SK-N-SH treated with all-trans-retinoic acid at 6 μM for 48 hours (cell line): ENCODE results near the gene PXK.

Source experiments
- ATAC-seq: fragments of 200-7000 bp; cut with Tn5 transposase; 3 replicates; pipeline ENCODE4 v1.9.1; 2020; ENCODE audit warnings: mild to moderate bottlenecking, moderate library complexity
- ARNTL ChIP-seq: fragments of 450-650 bp; formaldehyde crosslinking; IDR thresholded peaks from 2 replicates; pipeline ENCODE4 v1.5.0; 2020; ENCODE audit warnings: low read depth, mild to moderate bottlenecking, moderate library complexity, borderline replicate concordance
- BACH2 ChIP-seq: fragments of 250-450 bp; sonication (Bioruptor Pico); IDR thresholded peaks from 2 replicates; pipeline ENCODE4 v1.9.0; 2021; ENCODE audit warnings: mild to moderate bottlenecking, borderline replicate concordance
- CSDC2 ChIP-seq: fragments of 250-450 bp; sonication (Bioruptor Pico); IDR thresholded peaks from 2 replicates; pipeline ENCODE4 v1.5.0; 2020; ENCODE audit warnings: mild to moderate bottlenecking, moderate library complexity
- ESRRG ChIP-seq: fragments of 250-450 bp; sonication (Bioruptor Pico); IDR thresholded peaks from 2 replicates; pipeline ENCODE4 v1.6.1; 2021; ENCODE audit warnings: mild to moderate bottlenecking
- GLIS3 ChIP-seq: fragments of 250-450 bp; sonication (Bioruptor Pico); IDR thresholded peaks from 2 replicates; pipeline ENCODE4 v1.5.0; 2020; ENCODE audit warnings: mild to moderate bottlenecking, moderate library complexity
- ISL1 ChIP-seq: fragments of 250-450 bp; sonication (Bioruptor Pico); IDR thresholded peaks from 2 replicates; pipeline ENCODE4 v2.1.2; 2022; ENCODE audit warnings: mild to moderate bottlenecking, moderate library complexity
- OSR1 ChIP-seq: fragments of 250-450 bp; sonication (Bioruptor Pico); IDR thresholded peaks from 2 replicates; pipeline ENCODE4 v1.8.0; 2022; ENCODE audit warnings: moderate library complexity, mild to moderate bottlenecking, inconsistent platforms
- PPARA ChIP-seq: fragments of 250-450 bp; sonication (Bioruptor Pico); IDR thresholded peaks from 2 replicates; pipeline ENCODE4 v1.5.0; 2020; ENCODE audit warnings: mild to moderate bottlenecking, borderline replicate concordance
- RARB ChIP-seq: fragments of 250-450 bp; sonication (Bioruptor Pico); IDR thresholded peaks from 2 replicates; pipeline ENCODE4 v1.8.0; 2021; ENCODE audit warnings: mild to moderate bottlenecking, moderate library complexity
- SNAI2 ChIP-seq: fragments of 250-450 bp; sonication (Bioruptor Pico); IDR thresholded peaks from 2 replicates; pipeline ENCODE4 v1.5.0; 2020; ENCODE audit warnings: mild to moderate bottlenecking, moderate library complexity
- TOX ChIP-seq: fragments of 250-450 bp; sonication (Bioruptor Pico); IDR thresholded peaks from 2 replicates; pipeline ENCODE4 v1.8.0; 2021; ENCODE audit warnings: mild to moderate bottlenecking, moderate library complexity, borderline replicate concordance
- ZC3H10 ChIP-seq: fragments of 250-450 bp; sonication (Bioruptor Pico); IDR thresholded peaks from 2 replicates; pipeline ENCODE4 v1.5.1; 2021; ENCODE audit warnings: mild to moderate bottlenecking, moderate library complexity
- ZFP3 ChIP-seq: fragments of 250-450 bp; sonication (Bioruptor Pico); IDR thresholded peaks from 2 replicates; pipeline ENCODE4 v1.5.0; 2020; ENCODE audit warnings: mild to moderate bottlenecking, moderate library complexity
- ZFP30 ChIP-seq: fragments of 450-650 bp; formaldehyde crosslinking; IDR thresholded peaks from 2 replicates; pipeline ENCODE4 v1.5.0; 2022; ENCODE audit warnings: mild to moderate bottlenecking, moderate library complexity
- ZNF565 ChIP-seq: fragments of 450-650 bp; formaldehyde crosslinking; conservative IDR thresholded peaks from 2 replicates; pipeline ENCODE4 v1.5.0; 2020; ENCODE audit warnings: low read depth, mild to moderate bottlenecking, moderate library complexity
- ZNF70 ChIP-seq: fragments of 450-650 bp; formaldehyde crosslinking; IDR thresholded peaks from 2 replicates; pipeline ENCODE4 v1.5.0; 2020; ENCODE audit warnings: mild to moderate bottlenecking, moderate library complexity
- ZNF8 ChIP-seq: fragments of 450-650 bp; formaldehyde crosslinking; IDR thresholded peaks from 2 replicates; pipeline ENCODE4 v1.5.0; 2020; ENCODE audit warnings: mild to moderate bottlenecking, moderate library complexity
- TF ChIP-seq, protein P1 (sequence below): fragments of 250-450 bp; sonication (Bioruptor Pico); IDR thresholded peaks from 2 replicates; pipeline ENCODE4 v1.5.0; 2020; ENCODE audit warnings: mild to moderate bottlenecking, moderate library complexity
- TF ChIP-seq, protein P2 (sequence below): fragments of 250-450 bp; sonication (Bioruptor Pico); IDR thresholded peaks from 2 replicates; pipeline ENCODE4 v1.8.0; 2020; ENCODE audit warnings: mild to moderate bottlenecking, moderate library complexity, borderline replicate concordance
- TF ChIP-seq, protein P3 (sequence below): fragments of 250-450 bp; sonication (Bioruptor Pico); IDR thresholded peaks from 2 replicates; pipeline ENCODE4 v1.5.1; 2021; ENCODE audit warnings: mild to moderate bottlenecking, moderate library complexity
- TF ChIP-seq, protein P4 (sequence below): fragments of 250-450 bp; sonication (Bioruptor Pico); IDR thresholded peaks from 2 replicates; pipeline ENCODE4 v1.8.0; 2021; ENCODE audit warnings: low read depth, mild to moderate bottlenecking, moderate library complexity, borderline replicate concordance
- TF ChIP-seq, protein P5 (sequence below): fragments of 250-450 bp; sonication (Bioruptor Pico); IDR thresholded peaks from 2 replicates; pipeline ENCODE4 v1.5.1; 2020; ENCODE audit warnings: low read depth, mild to moderate bottlenecking, moderate library complexity

PXK gene

DNA sequence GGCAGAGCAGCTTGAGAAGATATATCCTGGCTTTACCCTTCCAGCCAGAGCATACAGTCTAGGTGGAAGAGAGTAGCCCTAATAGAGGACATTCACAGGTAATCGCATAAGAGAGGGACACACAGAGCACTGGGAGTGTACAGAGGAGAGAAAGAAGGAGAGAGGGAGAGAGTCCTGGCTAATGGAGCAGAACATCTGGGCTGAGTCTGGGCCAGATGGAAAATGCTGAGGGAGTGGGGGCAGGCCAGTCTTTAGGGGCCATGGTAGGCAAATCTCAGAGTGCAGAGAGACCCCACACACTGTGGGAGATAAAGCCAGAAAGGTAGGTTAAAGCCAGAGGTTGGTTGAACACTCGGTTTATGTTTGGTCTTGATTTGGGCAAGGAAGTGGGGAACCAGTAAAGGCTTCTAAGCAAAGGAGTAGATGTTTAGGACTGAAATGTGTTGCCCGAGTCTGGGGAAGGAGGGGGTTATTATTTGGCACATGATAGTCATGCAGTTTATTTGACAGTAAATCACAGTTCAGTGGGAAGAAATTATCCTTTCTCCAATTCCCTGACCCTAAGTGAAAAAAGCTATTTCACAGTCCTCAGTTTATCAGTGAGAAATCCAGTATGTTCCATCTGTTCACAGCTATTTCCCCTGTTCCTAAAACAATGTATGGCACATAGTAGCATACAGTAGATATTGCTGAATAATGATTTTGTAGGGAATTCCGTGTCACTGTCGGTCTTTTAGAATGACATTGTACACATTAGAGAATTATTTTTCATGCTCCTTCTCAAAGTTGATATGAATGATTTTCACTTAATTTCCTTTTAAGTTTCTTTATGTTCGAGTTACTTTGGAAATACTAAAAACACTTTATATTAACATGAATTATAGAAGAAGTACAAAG lies 55.2 kb downstream of the PXK start:
- no peak for ATAC-seq
- TF ChIP-seq ZFP30 (CRISPR knock-in tag) (no peak), ARNTL (CRISPR knock-in tag) (no peak), ZC3H10 (CRISPR knock-in tag) (no peak), ZNF565 (CRISPR knock-in tag) (no peak), TOX (CRISPR knock-in tag) (no peak), ZNF70 (CRISPR knock-in tag) (no peak), RARB (CRISPR knock-in tag) (no peak), BACH2 (CRISPR knock-in tag) (no peak), CSDC2 (CRISPR knock-in tag) (no peak), OSR1 (CRISPR knock-in tag) (no peak), ISL1 (CRISPR knock-in tag) (no peak), PPARA (no peak), ZFP3 (CRISPR knock-in tag) (no peak), SNAI2 (CRISPR knock-in tag) (no peak), ESRRG (CRISPR knock-in tag) (no peak)
- TF ChIP-seq, protein P1, sequence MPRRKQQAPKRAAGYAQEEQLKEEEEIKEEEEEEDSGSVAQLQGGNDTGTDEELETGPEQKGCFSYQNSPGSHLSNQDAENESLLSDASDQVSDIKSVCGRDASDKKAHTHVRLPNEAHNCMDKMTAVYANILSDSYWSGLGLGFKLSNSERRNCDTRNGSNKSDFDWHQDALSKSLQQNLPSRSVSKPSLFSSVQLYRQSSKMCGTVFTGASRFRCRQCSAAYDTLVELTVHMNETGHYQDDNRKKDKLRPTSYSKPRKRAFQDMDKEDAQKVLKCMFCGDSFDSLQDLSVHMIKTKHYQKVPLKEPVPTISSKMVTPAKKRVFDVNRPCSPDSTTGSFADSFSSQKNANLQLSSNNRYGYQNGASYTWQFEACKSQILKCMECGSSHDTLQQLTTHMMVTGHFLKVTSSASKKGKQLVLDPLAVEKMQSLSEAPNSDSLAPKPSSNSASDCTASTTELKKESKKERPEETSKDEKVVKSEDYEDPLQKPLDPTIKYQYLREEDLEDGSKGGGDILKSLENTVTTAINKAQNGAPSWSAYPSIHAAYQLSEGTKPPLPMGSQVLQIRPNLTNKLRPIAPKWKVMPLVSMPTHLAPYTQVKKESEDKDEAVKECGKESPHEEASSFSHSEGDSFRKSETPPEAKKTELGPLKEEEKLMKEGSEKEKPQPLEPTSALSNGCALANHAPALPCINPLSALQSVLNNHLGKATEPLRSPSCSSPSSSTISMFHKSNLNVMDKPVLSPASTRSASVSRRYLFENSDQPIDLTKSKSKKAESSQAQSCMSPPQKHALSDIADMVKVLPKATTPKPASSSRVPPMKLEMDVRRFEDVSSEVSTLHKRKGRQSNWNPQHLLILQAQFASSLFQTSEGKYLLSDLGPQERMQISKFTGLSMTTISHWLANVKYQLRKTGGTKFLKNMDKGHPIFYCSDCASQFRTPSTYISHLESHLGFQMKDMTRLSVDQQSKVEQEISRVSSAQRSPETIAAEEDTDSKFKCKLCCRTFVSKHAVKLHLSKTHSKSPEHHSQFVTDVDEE: no peak
- TF ChIP-seq, protein P2, sequence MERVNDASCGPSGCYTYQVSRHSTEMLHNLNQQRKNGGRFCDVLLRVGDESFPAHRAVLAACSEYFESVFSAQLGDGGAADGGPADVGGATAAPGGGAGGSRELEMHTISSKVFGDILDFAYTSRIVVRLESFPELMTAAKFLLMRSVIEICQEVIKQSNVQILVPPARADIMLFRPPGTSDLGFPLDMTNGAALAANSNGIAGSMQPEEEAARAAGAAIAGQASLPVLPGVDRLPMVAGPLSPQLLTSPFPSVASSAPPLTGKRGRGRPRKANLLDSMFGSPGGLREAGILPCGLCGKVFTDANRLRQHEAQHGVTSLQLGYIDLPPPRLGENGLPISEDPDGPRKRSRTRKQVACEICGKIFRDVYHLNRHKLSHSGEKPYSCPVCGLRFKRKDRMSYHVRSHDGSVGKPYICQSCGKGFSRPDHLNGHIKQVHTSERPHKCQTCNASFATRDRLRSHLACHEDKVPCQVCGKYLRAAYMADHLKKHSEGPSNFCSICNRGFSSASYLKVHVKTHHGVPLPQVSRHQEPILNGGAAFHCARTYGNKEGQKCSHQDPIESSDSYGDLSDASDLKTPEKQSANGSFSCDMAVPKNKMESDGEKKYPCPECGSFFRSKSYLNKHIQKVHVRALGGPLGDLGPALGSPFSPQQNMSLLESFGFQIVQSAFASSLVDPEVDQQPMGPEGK (CRISPR knock-in tag): no peak
- TF ChIP-seq, protein P3, sequence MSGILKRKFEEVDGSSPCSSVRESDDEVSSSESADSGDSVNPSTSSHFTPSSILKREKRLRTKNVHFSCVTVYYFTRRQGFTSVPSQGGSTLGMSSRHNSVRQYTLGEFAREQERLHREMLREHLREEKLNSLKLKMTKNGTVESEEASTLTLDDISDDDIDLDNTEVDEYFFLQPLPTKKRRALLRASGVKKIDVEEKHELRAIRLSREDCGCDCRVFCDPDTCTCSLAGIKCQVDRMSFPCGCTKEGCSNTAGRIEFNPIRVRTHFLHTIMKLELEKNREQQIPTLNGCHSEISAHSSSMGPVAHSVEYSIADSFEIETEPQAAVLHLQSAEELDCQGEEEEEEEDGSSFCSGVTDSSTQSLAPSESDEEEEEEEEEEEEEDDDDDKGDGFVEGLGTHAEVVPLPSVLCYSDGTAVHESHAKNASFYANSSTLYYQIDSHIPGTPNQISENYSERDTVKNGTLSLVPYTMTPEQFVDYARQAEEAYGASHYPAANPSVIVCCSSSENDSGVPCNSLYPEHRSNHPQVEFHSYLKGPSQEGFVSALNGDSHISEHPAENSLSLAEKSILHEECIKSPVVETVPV (CRISPR knock-in tag): no peak
- TF ChIP-seq, protein P4, sequence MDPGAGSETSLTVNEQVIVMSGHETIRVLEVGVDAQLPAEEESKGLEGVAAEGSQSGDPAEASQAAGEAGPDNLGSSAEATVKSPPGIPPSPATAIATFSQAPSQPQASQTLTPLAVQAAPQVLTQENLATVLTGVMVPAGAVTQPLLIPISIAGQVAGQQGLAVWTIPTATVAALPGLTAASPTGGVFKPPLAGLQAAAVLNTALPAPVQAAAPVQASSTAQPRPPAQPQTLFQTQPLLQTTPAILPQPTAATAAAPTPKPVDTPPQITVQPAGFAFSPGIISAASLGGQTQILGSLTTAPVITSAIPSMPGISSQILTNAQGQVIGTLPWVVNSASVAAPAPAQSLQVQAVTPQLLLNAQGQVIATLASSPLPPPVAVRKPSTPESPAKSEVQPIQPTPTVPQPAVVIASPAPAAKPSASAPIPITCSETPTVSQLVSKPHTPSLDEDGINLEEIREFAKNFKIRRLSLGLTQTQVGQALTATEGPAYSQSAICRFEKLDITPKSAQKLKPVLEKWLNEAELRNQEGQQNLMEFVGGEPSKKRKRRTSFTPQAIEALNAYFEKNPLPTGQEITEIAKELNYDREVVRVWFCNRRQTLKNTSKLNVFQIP: no peak
- TF ChIP-seq, all 23 proteins: peak for 0

DNA sequence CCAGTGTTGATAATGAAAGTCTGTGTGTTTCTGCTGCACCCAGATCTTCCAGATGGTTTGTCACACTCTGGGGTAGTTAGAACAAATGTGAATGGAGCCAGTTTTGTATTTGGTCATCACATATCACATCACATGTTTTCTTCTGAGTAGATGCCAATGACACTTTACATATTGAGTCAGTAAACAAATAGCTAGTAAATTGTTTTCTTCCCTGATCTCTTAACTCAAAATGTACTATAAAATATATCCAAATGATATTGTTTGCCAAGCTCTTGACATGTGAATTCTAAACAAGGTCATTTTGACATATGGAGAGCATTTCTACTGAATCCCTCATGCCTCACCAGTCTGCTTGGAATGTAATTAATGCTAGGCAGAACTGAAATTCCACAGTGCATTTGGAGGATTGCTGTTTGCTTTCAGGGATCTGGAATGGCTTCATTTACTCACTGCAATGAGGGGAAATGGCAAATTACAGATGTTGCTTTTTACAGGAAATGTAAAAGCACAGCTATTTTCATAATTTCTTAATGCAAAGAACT lies 55.9 kb downstream of the PXK start:
- ATAC-seq: peak; percentile 71
- TF ChIP-seq, protein P5, sequence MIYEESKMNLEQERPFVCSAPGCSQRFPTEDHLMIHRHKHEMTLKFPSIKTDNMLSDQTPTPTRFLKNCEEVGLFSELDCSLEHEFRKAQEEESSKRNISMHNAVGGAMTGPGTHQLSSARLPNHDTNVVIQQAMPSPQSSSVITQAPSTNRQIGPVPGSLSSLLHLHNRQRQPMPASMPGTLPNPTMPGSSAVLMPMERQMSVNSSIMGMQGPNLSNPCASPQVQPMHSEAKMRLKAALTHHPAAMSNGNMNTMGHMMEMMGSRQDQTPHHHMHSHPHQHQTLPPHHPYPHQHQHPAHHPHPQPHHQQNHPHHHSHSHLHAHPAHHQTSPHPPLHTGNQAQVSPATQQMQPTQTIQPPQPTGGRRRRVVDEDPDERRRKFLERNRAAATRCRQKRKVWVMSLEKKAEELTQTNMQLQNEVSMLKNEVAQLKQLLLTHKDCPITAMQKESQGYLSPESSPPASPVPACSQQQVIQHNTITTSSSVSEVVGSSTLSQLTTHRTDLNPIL: no peak
- TF ChIP-seq ESRRG (CRISPR knock-in tag): no peak
- TF ChIP-seq ARNTL (CRISPR knock-in tag): no peak
- no peak for TF ChIP-seq ZFP30 (CRISPR knock-in tag)
- TF ChIP-seq, protein P3 (CRISPR knock-in tag): no peak
- no peak for TF ChIP-seq ZFP3 (CRISPR knock-in tag)
- TF ChIP-seq ZNF565 (CRISPR knock-in tag): no peak
- TF ChIP-seq OSR1 (CRISPR knock-in tag): no peak
- TF ChIP-seq PPARA: no peak
- TF ChIP-seq ISL1 (CRISPR knock-in tag): peak; percentile 76
- TF ChIP-seq GLIS3: no peak
- no peak for TF ChIP-seq ZNF8
- no peak for TF ChIP-seq ZNF70 (CRISPR knock-in tag)
- TF ChIP-seq, protein P4: no peak
- TF ChIP-seq ZC3H10 (CRISPR knock-in tag): no peak
- TF ChIP-seq, protein P2 (CRISPR knock-in tag): no peak
- peak; percentile 82 for TF ChIP-seq SNAI2 (CRISPR knock-in tag)
